Mesendoderm (in vitro differentiated cells): Measurements from ENCODE around the gene EEF1G.
"Not testable (repeated sequence)": the region's sequence is repeated elsewhere in the genome, so short reads cannot be mapped to it uniquely, and the experiment has no call there.

Experiments used
- DNase-seq: peaks from one replicate; pipeline ENCODE4 v3.0.0; 2013
- H2AK5ac ChIP-seq: 2 replicates; pipeline ENCODE4 v1.6.1; 2013; ENCODE audit warnings: low read length, inconsistent platforms
- H2BK120ac ChIP-seq: 2 replicates; pipeline ENCODE4 v1.6.1; 2013; ENCODE audit warnings: low read depth, mild to moderate bottlenecking, low read length, moderate library complexity, mixed read lengths
- H2BK15ac ChIP-seq: replicated peaks from 2 replicates; pipeline ENCODE4 v1.6.1; 2013; ENCODE audit warnings: low read depth, mild to moderate bottlenecking, moderate library complexity
- H2BK5ac ChIP-seq: 2 replicates; pipeline ENCODE4 v1.6.1; 2013; ENCODE audit warnings: low read length, inconsistent platforms
- H3K18ac ChIP-seq: 2 replicates; pipeline ENCODE4 v1.6.1; 2013; ENCODE audit warnings: mild to moderate bottlenecking, low read length, mixed read lengths
- H3K23ac ChIP-seq: one replicate; pipeline ENCODE4 v1.6.1; 2013; ENCODE audit warnings: low read length
- H3K27ac ChIP-seq: 2 replicates; pipeline ENCODE4 v1.5.1; 2013; ENCODE audit warnings: low read depth, mild to moderate bottlenecking, inconsistent platforms, low read length, moderate library complexity
- H3K27me3 ChIP-seq: 2 replicates; pipeline ENCODE4 v1.6.1; 2013; ENCODE audit warnings: low read length, control low read depth, mild to moderate bottlenecking, inconsistent platforms; ENCODE audit not compliant: insufficient read depth, poor library complexity
- H3K36me3 ChIP-seq: 2 replicates; pipeline ENCODE4 v1.6.1; 2013; ENCODE audit warnings: low read length, inconsistent platforms; ENCODE audit not compliant: control insufficient read depth, insufficient read depth
- H3K4ac ChIP-seq: one replicate; pipeline ENCODE4 v1.6.1; 2013; ENCODE audit warnings: low read depth, mild to moderate bottlenecking, low read length, moderate library complexity
- H3K4me1 ChIP-seq: 2 replicates; pipeline ENCODE4 v1.6.1; 2013; ENCODE audit warnings: low read depth, low read length, inconsistent platforms; ENCODE audit not compliant: control insufficient read depth
- H3K4me2 ChIP-seq: 2 replicates; pipeline ENCODE4 v1.6.1; 2013; ENCODE audit warnings: low read length
- H3K4me3 ChIP-seq: 2 replicates; pipeline ENCODE4 v1.5.1; 2013; ENCODE audit warnings: mild to moderate bottlenecking, low read length
- H3K56ac ChIP-seq: one replicate; pipeline ENCODE4 v1.6.1; 2013; ENCODE audit warnings: low read length
- H3K79me1 ChIP-seq: 2 replicates; pipeline ENCODE4 v1.6.1; 2013; ENCODE audit warnings: low read length, inconsistent platforms
- H3K79me2 ChIP-seq: 2 replicates; pipeline ENCODE4 v1.6.1; 2013; ENCODE audit warnings: mild to moderate bottlenecking, low read length; ENCODE audit not compliant: control insufficient read depth, insufficient read depth
- H3K9ac ChIP-seq: 2 replicates; pipeline ENCODE4 v1.6.1; 2013; ENCODE audit warnings: low read length, inconsistent platforms
- H4K5ac ChIP-seq: one replicate; pipeline ENCODE4 v1.6.1; 2013; ENCODE audit warnings: low read length
- H4K8ac ChIP-seq: one replicate; pipeline ENCODE4 v1.6.1; 2013; ENCODE audit warnings: low read depth, mild to moderate bottlenecking, control low read depth, low read length, moderate library complexity
- WGBS: extraction: QIAGEN DNeasy Blood & Tissue Kit; methylation state at CpG from one replicate; pipeline ENCODE4 v1.1.7; 2013; ENCODE audit warnings: low lambda C conversion rate, missing lambda C conversion rate; ENCODE audit not compliant: insufficient coverage; ENCODE audit errors: extremely low coverage; 5-methylcytosine and 5-hydroxymethylcytosine counted together

The EEF1G gene

DNA sequence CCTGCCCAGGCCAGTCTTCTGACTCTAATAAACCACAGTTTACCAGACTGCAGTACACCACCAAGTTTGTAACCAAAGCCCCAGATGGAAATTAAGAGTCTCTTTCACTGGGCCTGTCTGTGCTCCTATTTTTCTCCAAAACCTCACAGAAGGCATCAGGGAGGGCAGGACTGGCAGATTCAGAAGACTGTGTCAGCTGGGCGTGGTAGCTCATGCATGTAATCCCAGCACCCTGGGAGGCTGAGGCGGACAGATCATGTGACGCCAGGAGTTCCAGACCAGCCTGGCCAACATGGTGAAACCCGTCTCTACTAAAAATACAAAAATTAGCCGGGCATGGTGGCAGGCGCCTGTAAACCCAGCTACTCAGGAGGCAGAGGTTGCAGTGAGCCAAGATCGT, 11.7 kb upstream of the EEF1G start:
- not testable (repeated sequence) for H3K23ac ChIP-seq, H2BK5ac ChIP-seq, H3K36me3 ChIP-seq, H3K27me3 ChIP-seq, H3K18ac ChIP-seq, H3K4ac ChIP-seq, H3K9ac ChIP-seq, H2AK5ac ChIP-seq, H4K5ac ChIP-seq, H3K56ac ChIP-seq, H4K8ac ChIP-seq, H3K4me3 ChIP-seq, DNase-seq, H2BK120ac ChIP-seq, H3K79me2 ChIP-seq, H3K79me1 ChIP-seq, H3K4me1 ChIP-seq, H2BK15ac ChIP-seq, H3K4me2 ChIP-seq, H3K27ac ChIP-seq
- WGBS: no CpG with 5 or more reads among the region's 7 CpGs

GRCh38 chr11:62581735-62582134, 8.0 kb upstream of the EEF1G start:
- not testable (repeated sequence) for H3K27ac ChIP-seq, H3K79me2 ChIP-seq, H3K18ac ChIP-seq, H2AK5ac ChIP-seq, H3K4me3 ChIP-seq, H2BK5ac ChIP-seq, H3K4me1 ChIP-seq, H3K56ac ChIP-seq, H2BK120ac ChIP-seq, H3K9ac ChIP-seq, H3K4me2 ChIP-seq, H3K36me3 ChIP-seq, H3K79me1 ChIP-seq, H3K23ac ChIP-seq, H4K8ac ChIP-seq, H2BK15ac ChIP-seq, H3K27me3 ChIP-seq, H3K4ac ChIP-seq, H4K5ac ChIP-seq, DNase-seq
- WGBS: no CpG with 5 or more reads among the region's 4 CpGs

DNA sequence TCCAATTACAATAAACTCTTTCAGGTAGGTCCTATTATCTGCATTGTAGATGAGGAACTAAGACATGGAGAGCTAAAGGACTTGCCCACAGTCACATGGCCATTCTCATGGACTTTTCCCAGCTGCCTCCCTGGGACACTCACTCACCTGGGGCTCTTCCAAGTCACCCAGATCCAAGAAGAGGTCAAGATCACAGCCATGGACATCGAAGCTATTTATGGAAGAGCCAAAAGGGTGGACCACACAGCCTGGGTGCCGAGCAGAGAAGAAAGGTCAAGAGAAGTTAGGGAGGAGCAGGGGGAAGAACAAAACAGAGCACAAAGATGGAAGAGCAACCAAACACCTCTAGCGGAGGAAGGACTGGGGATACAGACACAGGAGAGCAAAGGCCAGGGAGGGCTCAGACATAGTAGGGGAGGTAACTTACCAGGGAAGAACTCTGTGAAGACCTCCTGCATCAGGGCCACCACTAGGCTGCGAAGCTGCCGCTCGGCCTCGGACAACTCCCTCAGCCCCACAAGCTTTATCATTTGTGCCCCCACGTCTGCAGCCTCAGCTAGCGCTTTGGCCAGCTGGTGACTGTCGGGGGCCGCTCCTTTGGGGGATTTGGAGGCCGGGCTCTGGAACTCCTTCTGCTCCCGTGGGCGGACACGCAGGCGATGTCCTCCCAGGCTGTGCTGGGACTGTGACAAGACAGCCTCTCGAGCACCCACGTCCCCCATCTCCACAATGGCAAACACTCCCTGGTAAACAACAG, 7.4 kb upstream of the EEF1G start:
- no peak overlapping the region for H4K5ac ChIP-seq
- H2AK5ac ChIP-seq: no peak overlapping the region
- peaks cover 2% of the 10 kb centered on the region for H3K36me3 ChIP-seq
- no peak overlapping the region for H3K4me2 ChIP-seq
- H4K8ac ChIP-seq: no peak overlapping the region
- no peak overlapping the region for H3K4me3 ChIP-seq
- H3K9ac ChIP-seq: no peak overlapping the region
- H3K79me1 ChIP-seq: no peaks in the 10 kb centered on the region
- H2BK5ac ChIP-seq: no peak overlapping the region
- H3K27ac ChIP-seq: no peak overlapping the region
- H3K18ac ChIP-seq: no peak overlapping the region
- H3K56ac ChIP-seq: no peak overlapping the region
- H3K23ac ChIP-seq: no peak overlapping the region
- no peak overlapping the region for H2BK15ac ChIP-seq
- no CpG with 5 or more reads among the region's 18 CpGs for WGBS
- no peak overlapping the region for H3K4ac ChIP-seq
- H3K4me1 ChIP-seq: no peaks in the 10 kb centered on the region
- no peak overlapping the region for H2BK120ac ChIP-seq
- H3K79me2 ChIP-seq: no peaks in the 10 kb centered on the region
- no peaks in the 10 kb centered on the region for H3K27me3 ChIP-seq
- no peak for DNase-seq

GRCh38 chr11:62579252-62579651, 5.6 kb upstream of the EEF1G start:
- H3K18ac ChIP-seq: no peak overlapping the region
- no peaks in the 10 kb centered on the region for H3K79me2 ChIP-seq
- peaks cover 2% of the 10 kb centered on the region for H3K36me3 ChIP-seq
- H3K4me1 ChIP-seq: peaks cover 3% of the 10 kb centered on the region
- no peak overlapping the region for H3K4me2 ChIP-seq
- no peaks in the 10 kb centered on the region for H3K79me1 ChIP-seq
- H2AK5ac ChIP-seq: no peak overlapping the region
- no peak overlapping the region for H4K5ac ChIP-seq
- no peak overlapping the region for H3K27ac ChIP-seq
- no peak for DNase-seq
- H3K27me3 ChIP-seq: no peaks in the 10 kb centered on the region
- H3K4ac ChIP-seq: no peak overlapping the region
- no CpG with 5 or more reads among the region's 2 CpGs for WGBS
- no peak overlapping the region for H2BK120ac ChIP-seq
- no peak overlapping the region for H3K9ac ChIP-seq
- no peak overlapping the region for H3K56ac ChIP-seq
- H3K23ac ChIP-seq: no peak overlapping the region
- no peak overlapping the region for H4K8ac ChIP-seq
- H3K4me3 ChIP-seq: no peak overlapping the region
- no peak overlapping the region for H2BK5ac ChIP-seq
- no peak overlapping the region for H2BK15ac ChIP-seq

GRCh38 chr11:62578541-62578940, 4.8 kb upstream of the EEF1G start:
- Histone ChIP-seq H3K4me1 (peaks cover 3% of the 10 kb centered on the region), H3K36me3 (peaks cover 2% of the 10 kb centered on the region), H3K18ac (no peak overlapping the region), H2BK120ac (no peak overlapping the region), H3K27me3 (no peaks in the 10 kb centered on the region), H3K79me2 (peaks cover under 1% of the 10 kb centered on the region), H4K8ac (no peak overlapping the region), H3K27ac (no peak overlapping the region), H2AK5ac (no peak overlapping the region), H3K56ac (no peak overlapping the region), H3K4me3 (no peak overlapping the region), H3K4me2 (no peak overlapping the region), H3K9ac (no peak overlapping the region), H2BK15ac (no peak overlapping the region), H3K4ac (no peak overlapping the region), H3K79me1 (no peaks in the 10 kb centered on the region), H3K23ac (no peak overlapping the region), H4K5ac (no peak overlapping the region), H2BK5ac (no peak overlapping the region)
- WGBS: no CpG with 5 or more reads among the region's 11 CpGs
- no peak for DNase-seq
